IMR-90 (cell line): ENCODE data around the gene IFI44L. TPM values are rescaled to one million over a fixed set of nuclear protein-coding genes. Genes with fewer than 3 reads are reported as not detected.
A peak's percentile ranks its signal among the peaks of the same experiment; 100 is the strongest.

Experiments
- ATAC-seq: fragments of 200-7000 bp; cut with Tn5 transposase; 2 replicates; pipeline ENCODE4 v1.9.1; 2020; ENCODE audit warnings: low read depth, mild to moderate bottlenecking, moderate library complexity
- BruUV-seq: library from RNA; stranded (reverse); fragments of 400-500 nt; replicated peaks from 2 replicates; lab custom pipeline; 2021; lab: Mats Ljungman, UMichigan
- CTCF ChIA-PET: fragments of 300-600 bp; formaldehyde crosslinking; extraction: SDS; loops from one replicate; lab custom pipeline; 2021; ENCODE audit warnings: antibody characterized with exemption; lab: Yijun Ruan, JAX
- POLR2A ChIA-PET: fragments of 300-600 bp; sonication (Branson Sonifier 250); formaldehyde crosslinking; loops from one replicate; lab custom pipeline; 2022; ENCODE audit warnings: antibody characterized with exemption; ENCODE audit not compliant: unreplicated experiment; lab: Charles Lee
- DNase-seq: peaks from one replicate; pipeline ENCODE4 v3.0.0; 2013
- H2AFZ ChIP-seq: replicated peaks from 2 replicates; pipeline ENCODE3; 2013; ENCODE audit warnings: low read length, mild to moderate bottlenecking; ENCODE audit not compliant: poor library complexity
- H2AK5ac ChIP-seq: 2 replicates; pipeline ENCODE4 v1.6.1; 2013; ENCODE audit warnings: low read depth, low read length, inconsistent platforms
- H2AK9ac ChIP-seq: replicated peaks from 2 replicates; pipeline ENCODE3; 2013; ENCODE audit warnings: mild to moderate bottlenecking, low read depth, low read length, moderate library complexity; ENCODE audit not compliant: poor library complexity
- H2BK120ac ChIP-seq: 2 replicates; pipeline ENCODE4 v1.6.1; 2013; ENCODE audit warnings: low read depth, low read length, inconsistent platforms
- H2BK15ac ChIP-seq: 3 replicates; pipeline ENCODE4 v1.6.1; 2013; ENCODE audit warnings: low read depth, low read length, inconsistent platforms
- H2BK20ac ChIP-seq: 2 replicates; pipeline ENCODE4 v1.6.1; 2013; ENCODE audit warnings: low read depth, mild to moderate bottlenecking, inconsistent platforms, low read length, moderate library complexity
- H2BK5ac ChIP-seq: 2 replicates; pipeline ENCODE4 v1.6.1; 2013; ENCODE audit warnings: mild to moderate bottlenecking, low read depth, low read length, inconsistent platforms; ENCODE audit not compliant: poor library complexity, severe bottlenecking
- H3K14ac ChIP-seq: replicated peaks from 2 replicates; pipeline ENCODE4 v1.6.1; 2013; ENCODE audit warnings: low read depth, low read length, inconsistent platforms
- H3K18ac ChIP-seq: 2 replicates; pipeline ENCODE4 v1.6.1; 2013; ENCODE audit warnings: low read depth, low read length, control low read depth
- H3K23ac ChIP-seq: 2 replicates; pipeline ENCODE4 v1.6.1; 2013; ENCODE audit warnings: low read depth, low read length, inconsistent platforms
- H3K27ac ChIP-seq: 2 replicates; pipeline ENCODE4 v1.5.1; 2013; ENCODE audit warnings: mild to moderate bottlenecking, control low read depth, low read length; ENCODE audit not compliant: insufficient read depth
- H3K27me3 ChIP-seq: 2 replicates; pipeline ENCODE4 v1.6.1; 2013; ENCODE audit warnings: low read length; ENCODE audit not compliant: control insufficient read depth, insufficient read depth
- H3K36me3 ChIP-seq: 2 replicates; pipeline ENCODE4 v1.6.1; 2013; ENCODE audit warnings: low read length, mixed read lengths; ENCODE audit not compliant: control insufficient read depth, insufficient read depth
- H3K4ac ChIP-seq: 2 replicates; pipeline ENCODE4 v1.6.1; 2013; ENCODE audit warnings: low read depth, low read length, inconsistent platforms
- H3K4me1 ChIP-seq: 2 replicates; pipeline ENCODE4 v1.6.1; 2013; ENCODE audit warnings: low read length, mixed read lengths; ENCODE audit not compliant: control insufficient read depth, insufficient read depth
- H3K4me2 ChIP-seq: 2 replicates; pipeline ENCODE4 v1.6.1; 2013; ENCODE audit warnings: low read depth, mild to moderate bottlenecking, control low read depth, low read length, moderate library complexity
- H3K4me3 ChIP-seq: 2 replicates; pipeline ENCODE4 v1.5.1; 2013; ENCODE audit warnings: low read depth, mild to moderate bottlenecking, control low read depth, low read length, moderate library complexity; ENCODE audit not compliant: insufficient read depth
- H3K56ac ChIP-seq: 2 replicates; pipeline ENCODE4 v1.6.1; 2013; ENCODE audit warnings: low read length, inconsistent platforms; ENCODE audit not compliant: insufficient read depth; ENCODE audit errors: extremely low read depth
- H3K79me1 ChIP-seq, 2 experiments: 2 replicates each; pipeline ENCODE4 v1.6.1; 2013; ENCODE audit warnings: low read length in 2 of 2, inconsistent platforms in 1 of 2, low read depth in 1 of 2
- H3K9ac ChIP-seq: 2 replicates; pipeline ENCODE4 v1.6.1; 2013; ENCODE audit warnings: low read depth, low read length, control low read depth
- H3K9me1 ChIP-seq: 2 replicates; pipeline ENCODE4 v1.6.1; 2013; ENCODE audit warnings: low read length, inconsistent platforms; ENCODE audit not compliant: insufficient read depth
- H3K9me3 ChIP-seq: 2 replicates; pipeline ENCODE4 v1.6.1; 2013; ENCODE audit warnings: low read length; ENCODE audit not compliant: control insufficient read depth, insufficient read depth
- H4K20me1 ChIP-seq: 2 replicates; pipeline ENCODE4 v1.6.1; 2013; ENCODE audit warnings: low read length, inconsistent platforms; ENCODE audit not compliant: insufficient read depth
- H4K5ac ChIP-seq: 2 replicates; pipeline ENCODE4 v1.6.1; 2013; ENCODE audit warnings: mild to moderate bottlenecking, low read depth, low read length, control low read depth
- H4K8ac ChIP-seq, 2 experiments: 2 replicates each; pipeline ENCODE4 v1.6.1; 2013; ENCODE audit warnings: low read depth in 2 of 2, low read length in 2 of 2, control low read depth in 1 of 2, inconsistent platforms in 1 of 2
- H4K91ac ChIP-seq: 2 replicates; pipeline ENCODE4 v1.6.1; 2013; ENCODE audit warnings: low read depth, low read length, inconsistent platforms; ENCODE audit not compliant: insufficient read depth
- CTCF ChIP-seq: conservative IDR thresholded peaks from 2 replicates; pipeline ENCODE4 v1.5.1; 2012; ENCODE audit warnings: mild to moderate bottlenecking, low read depth, low read length, improper control_type of control experiment
- FOS ChIP-seq: fragments of 150-350 bp; IDR thresholded peaks from 2 replicates; pipeline ENCODE4 v1.6.1; 2016; ENCODE audit warnings: low read depth, low read length
- MXI1 ChIP-seq: IDR thresholded peaks from 2 replicates; pipeline ENCODE4 v1.6.1; 2012; ENCODE audit warnings: low read depth, mild to moderate bottlenecking, low read length, moderate library complexity, borderline replicate concordance
- RCOR1 ChIP-seq: IDR thresholded peaks from 2 replicates; pipeline ENCODE4 v1.6.1; 2012; ENCODE audit warnings: mild to moderate bottlenecking, low read length, improper control_type of control experiment; ENCODE audit not compliant: insufficient replicate concordance
- WGBS, 2 experiments: methylation state at CpG; one replicate each; pipeline versions ENCODE4 v1.1.5 to v1.1.7; 2013; ENCODE audit warnings: missing lambda C conversion rate in 2 of 2; ENCODE audit not compliant: insufficient read length in 1 of 2; ENCODE audit errors: extremely low coverage in 2 of 2; 5-methylcytosine and 5-hydroxymethylcytosine counted together
- dilution Hi-C: fragments of 300-500 bp; cut with HindIII; formaldehyde crosslinking; loops from one replicate; pipeline ENCODE4 v1.14.3; 2018; ENCODE audit warnings: low sequenced_read_pairs; ENCODE audit not compliant: unreplicated experiment
- in situ Hi-C: fragments of 300-500 bp; cut with MboI; formaldehyde crosslinking; loops from 3 replicates; pipeline ENCODE4 v1.14.3; 2019; ENCODE audit warnings: low sequenced_read_pairs, inconsistent platforms, mixed read lengths
- intact Hi-C: fragments of 100-400 bp; cut with micrococcal nuclease; formaldehyde crosslinking; loops from 2 replicates; pipeline ENCODE4 v1.10.0; 2022
- polyA plus RNA-seq, 3 experiments: library from polyadenylated mRNA; depleted of rRNA; stranded (reverse); fragments of >200 nt; gene quantifications; 2 replicates each; pipeline ENCODE4 v1.2.3, GENCODE V29; 2012; ENCODE audit warnings: low replicate concordance in 1 of 3
- total RNA-seq: library from RNA; depleted of rRNA; stranded (reverse); fragments of >200 nt; gene quantifications from 2 replicates; pipeline ENCODE4 v1.2.3, GENCODE V29; 2012

IFI44L gene
- total and polyA plus RNA-seq, 2 of the 4 experiments (the other 2 are of a cell fraction): 0.18 to 0.19 TPM

- H4K20me1 ChIP-seq: no peaks in the 10 kb centered on the region
- ChIA-PET POLR2A (no interaction called here), CTCF (interaction anchor here (0.6 kb wide), 1 partner anchor 50 kb away, joined by 4 read pairs; no protein-coding TSS in a partner anchor)
- H4K8ac ChIP-seq: peak overlapping the region in 1 of 2 experiments; percentile 42; a peak in 1 of 4 replicates
- H3K9me3 ChIP-seq: no peaks in the 10 kb centered on the region
- dilution Hi-C loops (no loop called here), in situ Hi-C loops (no loop called here), intact Hi-C loops (loop anchor here (5.0 kb wide), 2 partner anchors 213 to 578 kb away; no protein-coding TSS in a partner anchor)
- peaks cover 2% of the 10 kb centered on the region for H3K4me1 ChIP-seq
- H2AFZ ChIP-seq: peak overlapping the region; percentile 68
- DNase-seq: no peak
- peak overlapping the region; percentile 17 for H3K18ac ChIP-seq
- peak overlapping the region; percentile 32; the same call in 1 of the 2 replicates for H2BK120ac ChIP-seq
- H3K9me1 ChIP-seq: no peaks in the 10 kb centered on the region
- H2AK9ac ChIP-seq: no peak overlapping the region
- peak overlapping the region; percentile 1; the same call in 1 of the 2 replicates for H3K27ac ChIP-seq
- no peak overlapping the region for H4K5ac ChIP-seq
- H2AK5ac ChIP-seq: 0 out of 2 replicates have a peak overlapping the region, but pooled peaks have one; percentile 59
- 0 out of 2 replicates have a peak overlapping the region, but pooled peaks have one; percentile 48 for H3K14ac ChIP-seq
- no peak overlapping the region for H3K56ac ChIP-seq
- ATAC-seq: no peak; the same call in 1 of the 2 replicates
- H3K27me3 ChIP-seq: no peaks in the 10 kb centered on the region
- peak overlapping the region; percentile 65 for H3K4me2 ChIP-seq
- no TSS peak for BruUV-seq
- 0 out of 2 replicates have a peak overlapping the region, but pooled peaks have one; percentile 34 for H3K4me3 ChIP-seq
- TF ChIP-seq RCOR1 (no peak), CTCF (no peak), FOS (no peak), MXI1 (no peak)
- no peaks in the 10 kb centered on the region for H3K79me1 ChIP-seq
- peak overlapping the region; percentile 47; the same call in 1 of the 3 replicates for H2BK15ac ChIP-seq
- WGBS, 2 experiments: 100% methylated on average over 3 of the region's 4 CpGs; no CpG with 5 or more reads in 1 of the 2 experiments
- peak overlapping the region; percentile 7; the same call in 1 of the 2 replicates for H3K9ac ChIP-seq
- H2BK20ac ChIP-seq: peak overlapping the region; percentile 54
- H4K91ac ChIP-seq: 0 out of 2 replicates have a peak overlapping the region, but pooled peaks have one; percentile 2
- no peaks in the 10 kb centered on the region for H3K36me3 ChIP-seq
- H3K23ac ChIP-seq: peak overlapping the region; percentile 19; the same call in 1 of the 2 replicates
- H2BK5ac ChIP-seq: peak overlapping the region; percentile 14
- H3K4ac ChIP-seq: no peak overlapping the region
Measured at GRCh38 chr1:78619446-78619802, 824 bp upstream of the IFI44L start.
